ENCODE measurements around the gene GYS2.
"Not testable (repeated sequence)": the region's sequence is repeated elsewhere in the genome, so short reads cannot be mapped to it uniquely, and the experiment has no call there.

GYS2 gene

DNA sequence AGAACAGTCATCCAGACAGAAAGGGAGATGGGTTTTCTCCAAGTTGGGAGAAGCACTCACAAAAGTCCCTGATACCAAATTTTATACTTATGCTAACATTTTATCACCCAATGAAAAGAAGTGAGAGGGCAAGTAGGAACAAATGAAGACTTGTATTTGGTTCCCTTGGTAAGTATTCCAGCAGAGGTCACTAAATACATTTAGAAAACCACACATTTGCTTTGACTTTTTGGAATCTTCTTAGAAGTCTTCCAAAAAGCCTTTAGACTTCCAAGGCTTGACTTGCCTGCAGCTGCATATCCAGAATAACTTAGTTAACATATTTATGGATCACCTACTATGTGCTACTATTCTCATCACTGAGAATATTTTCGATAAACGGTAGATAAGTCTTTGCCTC is 3.1 kb upstream of the GYS2 start:
- no peaks in the 10 kb centered on the region for H3K27me3 ChIP-seq (ENCODE audit: control insufficient read depth in 2 of 2, insufficient read depth in 2 of 2, low read length in 2 of 2)
- H3K36me3 ChIP-seq (ENCODE audit: control insufficient read depth in 2 of 2, insufficient read depth in 2 of 2, low read length in 2 of 2), result no peaks in the 10 kb centered on the region
- H3K4me3 ChIP-seq (ENCODE audit: low read length in 2 of 2), result no peak overlapping the region
- H3K9ac ChIP-seq (ENCODE audit: low read depth in 1 of 2, low read length in 2 of 2), result no peak overlapping the region
- H3K27ac ChIP-seq (ENCODE audit: low read depth in 2 of 2, low read length in 2 of 2), result no peak overlapping the region
- no peaks in the 10 kb centered on the region for H3K4me1 ChIP-seq (ENCODE audit: control insufficient read depth in 2 of 2, insufficient read depth in 2 of 2, low read length in 2 of 2)
- H3K9me3 ChIP-seq (ENCODE audit: control insufficient read depth in 2 of 2, low read length in 2 of 2), result no peaks in the 10 kb centered on the region

DNA sequence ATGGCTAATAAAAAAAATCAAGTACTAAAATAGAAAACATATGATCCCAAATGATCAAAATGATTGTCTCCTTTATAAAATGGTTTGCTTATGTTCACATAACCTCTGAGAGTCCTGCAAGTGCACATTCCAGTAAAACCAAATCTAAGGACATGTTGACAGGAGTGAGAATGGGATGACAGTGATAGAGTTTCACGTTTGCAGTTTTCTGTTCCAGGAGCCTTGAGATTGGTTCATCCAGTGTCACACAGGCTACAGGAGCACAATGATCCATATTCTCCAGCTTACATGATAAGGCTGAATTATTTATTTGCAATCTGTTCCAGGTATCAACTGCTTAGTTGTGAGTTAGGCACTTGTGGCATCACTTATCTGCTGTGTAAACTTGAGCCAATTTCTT is 1.5 kb upstream of the GYS2 start:
- no peaks in the 10 kb centered on the region for H3K27me3 ChIP-seq (ENCODE audit: control insufficient read depth in 2 of 2, insufficient read depth in 2 of 2, low read length in 2 of 2)
- H3K27ac ChIP-seq (ENCODE audit: low read depth in 2 of 2, low read length in 2 of 2), result no peak overlapping the region
- no peak overlapping the region for H3K9ac ChIP-seq (ENCODE audit: low read depth in 1 of 2, low read length in 2 of 2)
- H3K4me1 ChIP-seq (ENCODE audit: control insufficient read depth in 2 of 2, insufficient read depth in 2 of 2, low read length in 2 of 2), result no peaks in the 10 kb centered on the region
- H3K9me3 ChIP-seq (ENCODE audit: control insufficient read depth in 2 of 2, low read length in 2 of 2), result no peaks in the 10 kb centered on the region
- no peak overlapping the region for H3K4me3 ChIP-seq (ENCODE audit: low read length in 2 of 2)
- no peaks in the 10 kb centered on the region for H3K36me3 ChIP-seq (ENCODE audit: control insufficient read depth in 2 of 2, insufficient read depth in 2 of 2, low read length in 2 of 2)

DNA sequence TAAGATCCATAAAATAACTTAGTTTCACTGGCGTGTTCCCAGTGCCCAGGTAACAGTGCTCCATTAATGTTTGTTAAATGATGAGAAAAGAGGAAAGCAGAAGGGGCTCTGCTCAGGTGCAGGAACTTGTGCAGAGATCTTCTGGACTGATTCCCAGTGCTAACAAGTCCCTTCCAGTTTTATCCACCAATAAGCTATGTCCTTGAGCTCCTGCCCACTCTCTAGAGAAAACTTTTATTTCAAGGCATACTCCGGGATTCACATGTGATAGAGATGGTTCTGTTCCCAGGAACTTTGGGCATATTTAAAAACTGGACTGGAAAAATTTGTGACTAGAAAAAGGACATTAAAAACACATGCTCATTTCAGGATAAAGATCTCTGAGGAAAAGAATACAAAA is 1.9 kb downstream of the GYS2 start:
- Histone ChIP-seq H3K27ac (ENCODE audit: low read depth in 2 of 2, low read length in 2 of 2) (no peak overlapping the region), H3K4me3 (ENCODE audit: low read length in 2 of 2) (no peak overlapping the region), H3K36me3 (ENCODE audit: control insufficient read depth in 2 of 2, insufficient read depth in 2 of 2, low read length in 2 of 2) (no peaks in the 10 kb centered on the region)

DNA sequence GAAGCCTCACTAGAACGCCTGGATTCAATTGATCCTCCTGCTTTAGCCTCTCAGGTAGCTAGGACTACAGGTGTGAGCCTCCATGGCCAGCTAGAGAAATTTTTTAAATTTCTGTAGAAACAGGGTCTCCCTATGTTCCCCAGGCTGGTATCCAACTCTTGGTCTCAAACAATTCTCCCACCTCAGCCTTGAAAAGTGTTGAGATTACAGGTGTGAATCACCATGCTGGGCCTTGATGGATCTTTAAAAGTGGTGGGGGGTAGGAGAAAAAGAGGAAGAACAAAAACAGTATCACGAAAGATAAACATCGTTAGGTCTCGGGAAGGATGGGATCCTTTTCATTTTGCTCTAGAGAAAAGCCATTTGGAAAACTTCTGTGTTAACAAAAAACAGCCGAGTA is 4.5 kb downstream of the GYS2 start:
- H3K4me1 ChIP-seq (ENCODE audit: control insufficient read depth in 2 of 2, insufficient read depth in 2 of 2, low read length in 2 of 2), result no peaks in the 10 kb centered on the region
- no peak overlapping the region for H3K9ac ChIP-seq (ENCODE audit: low read depth in 1 of 2, low read length in 2 of 2)
- no peaks in the 10 kb centered on the region for H3K36me3 ChIP-seq (ENCODE audit: control insufficient read depth in 2 of 2, insufficient read depth in 2 of 2, low read length in 2 of 2)
- no peak overlapping the region for H3K27ac ChIP-seq (ENCODE audit: low read depth in 2 of 2, low read length in 2 of 2)
- no peaks in the 10 kb centered on the region for H3K9me3 ChIP-seq (ENCODE audit: control insufficient read depth in 2 of 2, low read length in 2 of 2)
- no peaks in the 10 kb centered on the region for H3K27me3 ChIP-seq (ENCODE audit: control insufficient read depth in 2 of 2, insufficient read depth in 2 of 2, low read length in 2 of 2)
- H3K4me3 ChIP-seq (ENCODE audit: low read length in 2 of 2), result no peak overlapping the region

More for the DNA sequence above, 1.9 kb downstream of the GYS2 start:
- H3K4me1 ChIP-seq (ENCODE audit: control insufficient read depth in 2 of 2, insufficient read depth in 2 of 2, low read length in 2 of 2), result no peaks in the 10 kb centered on the region
- no peak overlapping the region for H3K9ac ChIP-seq (ENCODE audit: low read depth in 1 of 2, low read length in 2 of 2)
- no peaks in the 10 kb centered on the region for H3K9me3 ChIP-seq (ENCODE audit: control insufficient read depth in 2 of 2, low read length in 2 of 2)
- H3K27me3 ChIP-seq (ENCODE audit: control insufficient read depth in 2 of 2, insufficient read depth in 2 of 2, low read length in 2 of 2), result no peaks in the 10 kb centered on the region

DNA sequence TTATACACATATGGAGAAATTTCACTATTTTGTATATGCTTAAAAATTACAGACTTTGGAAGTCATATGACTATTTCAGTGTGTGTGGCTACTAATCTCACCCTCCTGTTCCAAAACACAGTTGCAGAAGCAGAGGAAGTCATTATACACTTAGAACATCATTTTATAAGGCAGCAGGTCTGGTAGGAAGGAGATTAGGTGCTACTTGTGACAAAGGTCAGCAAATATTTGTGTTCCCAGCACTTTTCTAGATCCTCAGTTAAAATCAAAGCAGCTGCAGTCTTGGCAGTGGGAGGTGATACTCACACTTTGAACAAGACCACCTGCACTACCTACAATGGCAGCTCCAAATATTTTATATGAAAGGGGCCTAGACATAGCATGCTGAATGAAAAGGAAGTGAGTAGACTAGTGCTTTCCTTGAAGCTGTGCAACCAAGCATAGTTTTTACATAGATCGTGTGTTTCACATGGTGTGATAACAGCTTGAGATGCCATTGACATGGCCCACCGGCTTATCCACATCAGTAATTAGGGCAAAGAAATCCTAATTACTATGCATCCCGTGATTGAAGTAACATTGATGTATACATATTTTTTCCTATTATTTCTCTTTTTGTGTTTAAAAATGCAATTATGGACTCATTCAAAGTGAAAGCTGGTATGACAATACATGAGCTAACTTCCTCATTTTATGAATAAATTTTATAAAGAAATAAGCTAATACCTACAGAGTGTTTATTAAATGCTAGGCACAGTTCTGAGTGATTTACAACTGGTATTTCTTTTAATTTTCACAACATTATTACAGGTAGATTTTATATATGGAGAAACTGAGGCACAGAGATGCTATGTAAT is 5.3 kb downstream of the GYS2 start:
- Histone ChIP-seq H3K27me3 (ENCODE audit: control insufficient read depth in 2 of 2, insufficient read depth in 2 of 2, low read length in 2 of 2) (no peaks in the 10 kb centered on the region), H3K27ac (ENCODE audit: low read depth in 2 of 2, low read length in 2 of 2) (no peak overlapping the region), H3K36me3 (ENCODE audit: control insufficient read depth in 2 of 2, insufficient read depth in 2 of 2, low read length in 2 of 2) (no peaks in the 10 kb centered on the region), H3K4me3 (ENCODE audit: low read length in 2 of 2) (no peak overlapping the region), H3K9ac (ENCODE audit: low read depth in 1 of 2, low read length in 2 of 2) (no peak overlapping the region), H3K4me1 (ENCODE audit: control insufficient read depth in 2 of 2, insufficient read depth in 2 of 2, low read length in 2 of 2) (no peaks in the 10 kb centered on the region), H3K9me3 (ENCODE audit: control insufficient read depth in 2 of 2, low read length in 2 of 2) (no peaks in the 10 kb centered on the region)

DNA sequence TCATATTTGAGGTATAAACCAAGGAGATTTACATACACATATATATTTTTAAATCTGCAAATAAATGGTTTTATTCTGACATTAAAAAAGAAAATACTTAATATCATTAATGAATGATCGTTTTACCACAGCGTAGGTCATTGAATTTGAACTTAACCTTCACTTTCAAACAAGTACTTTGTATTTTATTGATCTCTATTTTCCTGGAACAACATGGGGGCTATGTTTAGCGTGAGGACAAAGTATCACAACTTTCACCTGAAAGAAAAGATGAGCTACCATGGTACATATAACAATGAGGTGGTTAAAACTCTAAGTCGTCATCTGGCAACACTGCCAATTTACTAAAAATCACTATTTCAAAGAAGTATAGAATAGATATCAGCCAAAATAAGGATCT is 6.0 kb downstream of the GYS2 start:
- no peak overlapping the region for H3K4me3 ChIP-seq (ENCODE audit: low read length in 2 of 2)

DNA sequence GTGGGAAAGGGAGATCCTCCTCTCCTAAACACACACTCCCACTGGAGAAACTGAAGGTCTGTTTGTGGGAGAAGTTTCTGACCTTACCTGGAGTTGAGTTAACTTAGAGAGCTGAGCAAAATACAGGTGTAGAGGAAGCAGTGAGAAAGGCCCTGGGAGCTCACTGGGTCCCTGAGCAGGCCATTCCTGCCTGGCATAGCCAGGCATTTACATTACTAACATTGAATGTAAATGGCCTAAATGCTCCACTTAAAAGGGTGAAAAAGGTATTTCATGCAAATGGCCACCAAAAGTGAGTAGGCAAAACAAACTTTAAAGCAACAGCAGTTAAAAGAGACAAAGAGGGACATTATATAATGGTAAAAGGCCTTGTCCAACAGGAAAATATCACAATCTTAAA is 9.3 kb downstream of the GYS2 start:
- H3K9ac ChIP-seq (ENCODE audit: low read depth in 1 of 2, low read length in 2 of 2); H3K4me3 ChIP-seq (ENCODE audit: low read length in 2 of 2); H3K27ac ChIP-seq (ENCODE audit: low read depth in 2 of 2, low read length in 2 of 2); H3K27me3 ChIP-seq (ENCODE audit: control insufficient read depth in 2 of 2, insufficient read depth in 2 of 2, low read length in 2 of 2); H3K36me3 ChIP-seq (ENCODE audit: control insufficient read depth in 2 of 2, insufficient read depth in 2 of 2, low read length in 2 of 2); H3K9me3 ChIP-seq (ENCODE audit: control insufficient read depth in 2 of 2, low read length in 2 of 2); H3K4me1 ChIP-seq (ENCODE audit: control insufficient read depth in 2 of 2, insufficient read depth in 2 of 2, low read length in 2 of 2): not testable (repeated sequence)

More for the DNA sequence above, 6.0 kb downstream of the GYS2 start:
- Histone ChIP-seq H3K9me3 (ENCODE audit: control insufficient read depth in 2 of 2, low read length in 2 of 2) (no peaks in the 10 kb centered on the region), H3K27ac (ENCODE audit: low read depth in 2 of 2, low read length in 2 of 2) (no peak overlapping the region), H3K27me3 (ENCODE audit: control insufficient read depth in 2 of 2, insufficient read depth in 2 of 2, low read length in 2 of 2) (no peaks in the 10 kb centered on the region), H3K9ac (ENCODE audit: low read depth in 1 of 2, low read length in 2 of 2) (no peak overlapping the region), H3K36me3 (ENCODE audit: control insufficient read depth in 2 of 2, insufficient read depth in 2 of 2, low read length in 2 of 2) (no peaks in the 10 kb centered on the region), H3K4me1 (ENCODE audit: control insufficient read depth in 2 of 2, insufficient read depth in 2 of 2, low read length in 2 of 2) (no peaks in the 10 kb centered on the region)

DNA sequence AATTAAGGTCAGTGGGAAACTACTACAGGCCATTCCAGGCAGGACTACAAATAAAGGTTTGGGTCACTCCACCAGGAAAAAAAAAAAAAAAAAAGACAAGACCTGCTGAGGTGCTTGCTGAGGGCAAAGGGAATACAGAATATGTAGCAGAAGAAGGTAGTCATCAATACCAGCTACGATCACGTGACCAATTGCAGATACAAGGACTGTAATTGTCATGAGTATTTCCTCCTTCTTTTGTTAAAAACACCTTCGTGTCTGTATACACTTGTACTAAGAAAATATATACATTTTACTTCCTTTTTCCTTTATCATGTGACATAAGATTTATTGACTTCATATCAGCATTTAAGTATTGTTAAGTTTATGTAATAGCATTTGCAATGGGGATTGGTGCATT is 19.2 kb downstream of the GYS2 start:
- Histone ChIP-seq H3K27me3 (ENCODE audit: control insufficient read depth in 2 of 2, insufficient read depth in 2 of 2, low read length in 2 of 2) (no peaks in the 10 kb centered on the region), H3K9ac (ENCODE audit: low read depth in 1 of 2, low read length in 2 of 2) (no peak overlapping the region), H3K4me1 (ENCODE audit: control insufficient read depth in 2 of 2, insufficient read depth in 2 of 2, low read length in 2 of 2) (no peaks in the 10 kb centered on the region), H3K36me3 (ENCODE audit: control insufficient read depth in 2 of 2, insufficient read depth in 2 of 2, low read length in 2 of 2) (no peaks in the 10 kb centered on the region), H3K27ac (ENCODE audit: low read depth in 2 of 2, low read length in 2 of 2) (no peak overlapping the region), H3K9me3 (ENCODE audit: control insufficient read depth in 2 of 2, low read length in 2 of 2) (no peaks in the 10 kb centered on the region), H3K4me3 (ENCODE audit: low read length in 2 of 2) (no peak overlapping the region)

DNA sequence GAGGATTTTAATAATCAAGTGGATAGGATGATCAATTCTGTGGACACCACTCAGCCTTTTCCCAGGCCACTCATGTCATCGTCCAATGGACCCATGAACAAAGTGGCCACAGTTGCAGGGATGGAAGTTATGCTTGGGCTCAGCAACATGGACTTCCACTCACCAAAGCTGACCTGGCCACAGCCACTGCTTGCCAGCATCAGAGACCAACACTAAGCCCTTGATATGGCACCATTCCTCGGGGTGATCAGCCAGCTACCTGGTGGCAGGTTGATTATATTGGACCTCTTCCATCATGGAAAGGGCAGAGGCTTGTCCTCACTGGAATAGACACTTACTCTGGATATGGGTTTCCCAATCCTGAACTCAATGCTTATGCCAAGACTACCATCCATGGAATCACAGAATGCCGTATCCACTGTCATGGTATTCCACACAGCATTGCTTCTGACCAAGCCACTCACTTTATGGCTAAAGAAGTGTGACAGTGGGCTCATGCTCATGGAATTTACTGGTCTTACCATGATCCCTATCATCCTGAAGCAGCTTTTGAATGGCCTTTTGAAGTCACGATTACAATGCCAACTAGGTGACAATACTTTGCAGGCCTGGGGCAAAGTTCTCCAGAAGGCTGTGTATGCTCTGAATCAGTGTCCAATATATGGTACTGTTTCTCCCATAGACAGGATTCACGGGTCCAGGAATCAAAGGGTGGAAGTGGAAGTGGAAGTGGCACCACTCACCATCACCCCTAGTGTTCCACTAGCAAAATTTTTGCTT is 20.1 kb downstream of the GYS2 start:
- H3K27me3 ChIP-seq (ENCODE audit: control insufficient read depth in 2 of 2, insufficient read depth in 2 of 2, low read length in 2 of 2); H3K4me1 ChIP-seq (ENCODE audit: control insufficient read depth in 2 of 2, insufficient read depth in 2 of 2, low read length in 2 of 2); H3K27ac ChIP-seq (ENCODE audit: low read depth in 2 of 2, low read length in 2 of 2); H3K9ac ChIP-seq (ENCODE audit: low read depth in 1 of 2, low read length in 2 of 2); H3K36me3 ChIP-seq (ENCODE audit: control insufficient read depth in 2 of 2, insufficient read depth in 2 of 2, low read length in 2 of 2); H3K9me3 ChIP-seq (ENCODE audit: control insufficient read depth in 2 of 2, low read length in 2 of 2); H3K4me3 ChIP-seq (ENCODE audit: low read length in 2 of 2): not testable (repeated sequence)

DNA sequence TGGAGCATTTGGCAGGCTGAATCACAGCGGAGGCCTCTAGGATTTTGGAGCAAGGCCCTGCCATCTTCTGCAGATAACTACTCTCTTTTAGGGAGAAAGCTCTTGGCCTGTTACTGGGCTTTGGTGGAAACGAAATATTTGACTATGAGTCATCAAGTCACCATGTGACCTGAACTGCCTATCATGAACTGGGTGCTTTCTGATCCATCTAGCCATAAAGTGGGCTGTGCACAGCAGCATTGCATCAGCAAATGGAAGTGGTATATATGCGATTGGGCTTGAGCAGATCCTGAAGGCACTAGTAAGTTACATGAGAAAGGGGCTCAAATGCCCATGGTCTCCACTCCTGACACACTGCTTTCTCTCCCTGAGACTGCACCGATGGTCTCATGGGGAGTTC is 21.1 kb downstream of the GYS2 start:
- H3K9me3 ChIP-seq (ENCODE audit: control insufficient read depth in 2 of 2, low read length in 2 of 2), result no peaks in the 10 kb centered on the region
- H3K36me3 ChIP-seq (ENCODE audit: control insufficient read depth in 2 of 2, insufficient read depth in 2 of 2, low read length in 2 of 2), result no peaks in the 10 kb centered on the region
- H3K4me1 ChIP-seq (ENCODE audit: control insufficient read depth in 2 of 2, insufficient read depth in 2 of 2, low read length in 2 of 2), result no peaks in the 10 kb centered on the region
- H3K9ac ChIP-seq (ENCODE audit: low read depth in 1 of 2, low read length in 2 of 2), result no peak overlapping the region
- no peak overlapping the region for H3K4me3 ChIP-seq (ENCODE audit: low read length in 2 of 2)
- H3K27me3 ChIP-seq (ENCODE audit: control insufficient read depth in 2 of 2, insufficient read depth in 2 of 2, low read length in 2 of 2), result no peaks in the 10 kb centered on the region
- H3K27ac ChIP-seq (ENCODE audit: low read depth in 2 of 2, low read length in 2 of 2), result no peak overlapping the region

Measured in mucosa of rectum (tissue), 2 donors.